Pericardium fibroblast (primary cell): ENCODE results near the gene POMT2. TPM values are rescaled to one million over a fixed set of nuclear protein-coding genes. Genes with fewer than 3 reads are reported as not detected.

ENCODE experiments used
- total RNA-seq: library from RNA; depleted of rRNA; stranded (reverse); fragments of >200 nt; gene quantifications from 2 replicates; pipeline ENCODE4 v1.2.3, GENCODE V29; 2015

Gene POMT2, protein sequence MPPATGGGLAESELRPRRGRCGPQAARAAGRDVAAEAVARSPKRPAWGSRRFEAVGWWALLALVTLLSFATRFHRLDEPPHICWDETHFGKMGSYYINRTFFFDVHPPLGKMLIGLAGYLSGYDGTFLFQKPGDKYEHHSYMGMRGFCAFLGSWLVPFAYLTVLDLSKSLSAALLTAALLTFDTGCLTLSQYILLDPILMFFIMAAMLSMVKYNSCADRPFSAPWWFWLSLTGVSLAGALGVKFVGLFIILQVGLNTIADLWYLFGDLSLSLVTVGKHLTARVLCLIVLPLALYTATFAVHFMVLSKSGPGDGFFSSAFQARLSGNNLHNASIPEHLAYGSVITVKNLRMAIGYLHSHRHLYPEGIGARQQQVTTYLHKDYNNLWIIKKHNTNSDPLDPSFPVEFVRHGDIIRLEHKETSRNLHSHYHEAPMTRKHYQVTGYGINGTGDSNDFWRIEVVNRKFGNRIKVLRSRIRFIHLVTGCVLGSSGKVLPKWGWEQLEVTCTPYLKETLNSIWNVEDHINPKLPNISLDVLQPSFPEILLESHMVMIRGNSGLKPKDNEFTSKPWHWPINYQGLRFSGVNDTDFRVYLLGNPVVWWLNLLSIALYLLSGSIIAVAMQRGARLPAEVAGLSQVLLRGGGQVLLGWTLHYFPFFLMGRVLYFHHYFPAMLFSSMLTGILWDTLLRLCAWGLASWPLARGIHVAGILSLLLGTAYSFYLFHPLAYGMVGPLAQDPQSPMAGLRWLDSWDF
- 14.7 and 15.5 TPM in 2 replicates for total RNA-seq

DNA sequence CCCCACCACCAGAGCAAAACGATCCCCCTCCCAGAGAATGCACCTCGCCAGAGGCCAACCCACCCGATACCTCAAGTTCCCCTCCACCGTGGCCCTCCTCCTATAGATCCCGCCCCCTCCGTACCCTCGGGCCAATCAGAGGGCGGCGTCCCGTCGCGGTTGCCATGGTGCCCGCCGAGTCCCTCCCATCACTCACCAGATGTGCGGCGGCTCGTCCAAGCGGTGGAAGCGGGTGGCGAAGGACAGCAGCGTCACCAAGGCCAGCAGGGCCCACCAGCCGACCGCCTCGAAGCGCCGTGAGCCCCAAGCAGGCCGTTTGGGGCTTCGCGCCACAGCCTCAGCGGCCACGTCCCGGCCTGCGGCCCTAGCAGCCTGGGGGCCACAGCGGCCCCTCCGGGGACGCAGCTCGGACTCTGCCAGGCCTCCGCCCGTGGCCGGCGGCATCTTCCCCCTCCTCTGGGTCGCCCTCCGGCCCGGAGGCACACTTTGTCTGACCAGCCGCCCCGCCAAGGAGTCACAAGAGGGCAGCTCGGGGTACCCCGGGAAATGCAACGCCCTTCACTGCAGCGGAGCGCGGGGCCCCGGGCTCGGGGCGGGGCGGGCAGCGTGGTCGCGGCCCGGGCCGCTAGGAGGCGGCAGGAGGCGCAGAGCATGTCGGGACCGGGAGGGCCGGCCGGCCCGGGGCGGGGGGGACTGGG lies at the start of gene POMT2:
Gene POMT2 (minus strand): TSS at position 646 of the 698 bp plus-strand sequence. CDS start 202 bp downstream, at position 444.

DNA sequence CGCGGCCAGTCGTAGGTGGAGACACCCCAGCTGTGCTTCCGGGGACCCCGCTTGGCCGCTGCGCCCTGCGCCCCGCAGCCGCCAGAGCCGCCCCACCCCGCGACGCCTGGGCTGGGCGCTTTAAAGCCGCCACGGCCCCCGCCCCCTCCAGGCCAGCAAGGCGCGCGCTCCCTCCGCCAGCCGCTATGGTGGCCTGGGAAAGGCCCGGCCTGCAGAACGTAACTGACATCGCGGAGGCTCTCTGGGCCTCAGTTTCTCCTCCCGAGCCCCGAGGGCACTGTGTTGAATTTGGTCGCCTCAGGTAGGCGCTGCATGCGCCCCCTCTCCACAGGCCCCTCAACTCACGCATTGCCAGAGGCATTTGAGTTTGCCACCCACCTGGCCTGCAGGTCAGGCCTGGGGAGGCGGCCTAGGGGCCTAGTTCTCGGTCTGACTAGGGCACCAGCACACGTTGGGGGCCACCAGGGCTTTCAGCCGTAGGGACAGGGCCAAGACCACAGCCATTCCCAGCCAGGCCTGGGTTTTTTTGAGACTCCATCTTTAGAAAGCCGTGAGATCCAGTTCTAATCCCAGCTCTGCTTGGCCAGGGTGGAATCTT lies 49.5 kb downstream of the POMT2 start, which contains the start of gene NGB:
Gene NGB (minus strand): TSS at position 94 of the 598 bp plus-strand sequence. CDS start 269 bp downstream, outside the sequence.

Other genes starting within 250 kb of the POMT2 start
- 5.6 and 6.5 TPM in 2 replicates for gene CIPC, start 222.6 kb downstream of the POMT2 start, total RNA-seq
- gene ZDHHC22, start 179.1 kb downstream of the POMT2 start, total RNA-seq, result not detected in 2 replicates
- gene TMEM63C, start 139.1 kb downstream of the POMT2 start, total RNA-seq, result 3.4 TPM in 1 of 2 replicates, not detected in the other
- not detected in 2 replicates for gene NGB, start 49.7 kb downstream of the POMT2 start, total RNA-seq
- 31.2 and 39.1 TPM in 2 replicates for gene GSTZ1, start 153 bp upstream of the POMT2 start, total RNA-seq
- gene TMED8, start 56.2 kb upstream of the POMT2 start, total RNA-seq, result 5.3 and 6.3 TPM in 2 replicates
- 0.34 and 1.3 TPM in 2 replicates for gene SAMD15, start 56.5 kb upstream of the POMT2 start, total RNA-seq
- gene NOXRED1, start 102.6 kb upstream of the POMT2 start, total RNA-seq, result not detected in 2 replicates
- gene VIPAS39, start 136.7 kb upstream of the POMT2 start, total RNA-seq, result 16.3 and 25.3 TPM in 2 replicates
- 70.8 and 92.1 TPM in 2 replicates for gene AHSA1, start 137.2 kb upstream of the POMT2 start, total RNA-seq
- 0.12 TPM in 1 of 2 replicates, not detected in the other for gene ISM2, start 177.9 kb upstream of the POMT2 start, total RNA-seq